Cardiac fibroblast (primary cell): ENCODE results near the gene LCN9.

Source experiments
- DNase-seq, 2 donors: peaks; one replicate each; pipeline versions ENCODE4 v3.0.0 to v3.0.0-alpha.2; 2010; ENCODE audit warnings: low read depth in 2 of 2
- H3K4me3 ChIP-seq, 2 donors: replicated peaks in 1 of 2; 1 replicate in 1 of 2; 2 replicates in 1 of 2; pipeline ENCODE4 v1.5.1; 2011; ENCODE audit warnings: low read depth in 2 of 2, low read length in 2 of 2, mild to moderate bottlenecking in 2 of 2, moderate library complexity in 1 of 2
- TF ChIP-seq, protein P1 (sequence below): IDR thresholded peaks from one replicate; pipeline ENCODE4 v1.5.1; 2011; ENCODE audit warnings: low read depth, mild to moderate bottlenecking, low read length, inconsistent platforms

Gene LCN9

DNA sequence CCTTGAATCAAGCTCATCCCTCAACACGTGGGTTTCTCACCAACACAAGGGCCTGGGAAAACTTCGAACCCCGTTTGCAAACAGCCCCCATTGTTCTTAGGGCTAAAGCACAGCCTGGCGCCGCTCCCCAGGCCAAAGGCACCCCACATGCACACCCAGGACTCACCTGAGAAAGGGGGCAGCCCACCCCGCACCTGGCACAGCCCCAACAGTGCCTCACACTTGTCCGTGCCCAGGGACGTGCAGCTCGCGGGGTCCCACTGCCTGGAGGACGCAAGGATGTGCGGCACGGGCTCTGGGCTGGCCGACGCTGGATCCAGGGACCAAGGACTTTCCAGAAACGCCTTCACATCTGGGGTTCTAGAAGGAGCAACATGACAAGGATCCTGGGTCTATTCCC is 33.3 kb downstream of the LCN9 start:
- TF ChIP-seq, protein P1, sequence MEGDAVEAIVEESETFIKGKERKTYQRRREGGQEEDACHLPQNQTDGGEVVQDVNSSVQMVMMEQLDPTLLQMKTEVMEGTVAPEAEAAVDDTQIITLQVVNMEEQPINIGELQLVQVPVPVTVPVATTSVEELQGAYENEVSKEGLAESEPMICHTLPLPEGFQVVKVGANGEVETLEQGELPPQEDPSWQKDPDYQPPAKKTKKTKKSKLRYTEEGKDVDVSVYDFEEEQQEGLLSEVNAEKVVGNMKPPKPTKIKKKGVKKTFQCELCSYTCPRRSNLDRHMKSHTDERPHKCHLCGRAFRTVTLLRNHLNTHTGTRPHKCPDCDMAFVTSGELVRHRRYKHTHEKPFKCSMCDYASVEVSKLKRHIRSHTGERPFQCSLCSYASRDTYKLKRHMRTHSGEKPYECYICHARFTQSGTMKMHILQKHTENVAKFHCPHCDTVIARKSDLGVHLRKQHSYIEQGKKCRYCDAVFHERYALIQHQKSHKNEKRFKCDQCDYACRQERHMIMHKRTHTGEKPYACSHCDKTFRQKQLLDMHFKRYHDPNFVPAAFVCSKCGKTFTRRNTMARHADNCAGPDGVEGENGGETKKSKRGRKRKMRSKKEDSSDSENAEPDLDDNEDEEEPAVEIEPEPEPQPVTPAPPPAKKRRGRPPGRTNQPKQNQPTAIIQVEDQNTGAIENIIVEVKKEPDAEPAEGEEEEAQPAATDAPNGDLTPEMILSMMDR, result no peak

DNA sequence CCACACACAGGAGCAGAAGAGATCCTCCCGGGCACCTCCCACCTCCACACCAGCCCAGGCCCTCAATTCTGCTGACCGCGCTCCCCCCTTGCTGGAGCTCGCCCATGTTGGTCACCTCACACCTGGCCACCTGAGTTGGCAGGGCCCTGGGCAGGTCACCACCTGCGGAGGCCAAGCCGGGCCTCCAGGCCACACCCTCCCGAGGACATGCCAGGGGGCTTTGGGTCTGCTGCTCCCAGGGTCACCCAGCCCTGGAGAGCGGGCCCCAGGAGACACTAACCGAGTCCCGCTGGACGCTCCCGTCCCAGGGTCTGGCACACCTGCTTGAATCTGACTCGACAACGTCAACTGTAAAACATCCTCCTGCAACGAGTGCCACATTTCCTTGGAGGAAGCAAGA is 34.1 kb downstream of the LCN9 start:
- no peak for DNase-seq
- TF ChIP-seq, protein P1, result no peak
- no peak overlapping the region for H3K4me3 ChIP-seq

More for the DNA sequence above, 33.3 kb downstream of the LCN9 start:
- DNase-seq, result no peak
- no peak overlapping the region for H3K4me3 ChIP-seq

DNA sequence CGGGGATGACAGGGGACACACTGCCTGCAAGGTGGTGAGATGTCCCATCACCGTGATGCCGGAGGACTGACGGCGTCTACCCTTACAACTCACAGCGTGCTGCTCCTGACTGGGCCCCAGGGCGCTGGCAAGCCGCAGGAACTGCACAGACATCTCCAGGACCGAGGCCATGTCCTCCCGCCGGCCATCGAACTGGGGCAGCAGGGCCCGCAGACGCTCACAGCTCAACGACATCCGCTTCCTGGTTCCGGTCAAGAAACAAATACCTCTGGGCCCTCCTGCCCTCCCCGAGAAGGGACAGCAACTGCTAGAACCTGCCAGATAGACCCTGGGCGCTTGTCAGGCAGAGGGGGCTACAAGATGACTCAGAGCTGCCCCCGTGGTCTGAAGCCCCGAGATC is 35.1 kb downstream of the LCN9 start:
- TF ChIP-seq, protein P1, result no peak
- no peak overlapping the region for H3K4me3 ChIP-seq
- no peak for DNase-seq

DNA sequence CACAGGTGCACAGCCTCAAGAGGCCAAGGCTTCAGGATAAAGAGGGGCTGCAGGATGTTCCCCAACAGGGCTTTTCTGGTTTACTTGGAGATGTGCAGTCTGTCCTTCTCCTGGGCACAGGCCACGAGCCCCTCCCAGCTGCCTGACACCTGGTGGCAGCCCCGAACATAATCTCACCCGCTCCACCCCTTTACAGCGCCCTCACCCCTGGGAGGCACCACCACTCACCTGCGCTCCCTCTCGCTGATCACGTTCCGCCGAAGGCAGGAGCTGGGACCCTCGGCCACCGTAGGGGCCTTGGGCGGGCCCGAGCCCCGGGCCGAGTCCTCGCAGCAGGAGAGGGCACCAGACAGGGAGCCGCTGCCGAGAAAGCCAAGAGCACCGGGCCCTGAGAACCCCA is 35.7 kb downstream of the LCN9 start:
- TF ChIP-seq, protein P1, result no peak
- DNase-seq, result no peak
- no peak overlapping the region for H3K4me3 ChIP-seq

DNA sequence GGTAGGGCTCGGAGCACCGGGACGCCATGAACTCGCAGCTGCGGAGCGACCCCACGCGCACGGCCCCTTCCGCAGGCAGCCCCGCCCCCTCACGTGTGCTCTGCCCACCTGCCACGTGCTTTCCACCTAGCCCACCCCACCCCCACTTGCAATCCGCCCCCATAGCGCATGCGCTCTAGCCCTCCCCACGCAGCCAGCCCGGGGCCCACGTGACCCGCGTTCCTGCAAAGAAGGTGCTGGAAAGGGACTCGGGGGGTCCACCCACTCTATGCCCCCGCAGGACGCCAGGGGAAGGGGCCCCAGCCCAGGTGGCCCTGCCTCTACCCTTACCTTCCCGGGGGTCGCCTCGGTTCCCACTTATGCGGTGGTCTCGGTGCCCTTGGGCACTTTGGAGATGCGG is 36.3 kb downstream of the LCN9 start, which contains the start of gene SOHLH1:
Gene SOHLH1 (minus strand): TSS at position 42 of the 400 bp plus-strand sequence. CDS start 14 bp downstream, at position 28.
- DNase-seq, result no peak
- TF ChIP-seq, protein P1, result no peak
- no peak within 1 kb of the TSS for H3K4me3 ChIP-seq

DNA sequence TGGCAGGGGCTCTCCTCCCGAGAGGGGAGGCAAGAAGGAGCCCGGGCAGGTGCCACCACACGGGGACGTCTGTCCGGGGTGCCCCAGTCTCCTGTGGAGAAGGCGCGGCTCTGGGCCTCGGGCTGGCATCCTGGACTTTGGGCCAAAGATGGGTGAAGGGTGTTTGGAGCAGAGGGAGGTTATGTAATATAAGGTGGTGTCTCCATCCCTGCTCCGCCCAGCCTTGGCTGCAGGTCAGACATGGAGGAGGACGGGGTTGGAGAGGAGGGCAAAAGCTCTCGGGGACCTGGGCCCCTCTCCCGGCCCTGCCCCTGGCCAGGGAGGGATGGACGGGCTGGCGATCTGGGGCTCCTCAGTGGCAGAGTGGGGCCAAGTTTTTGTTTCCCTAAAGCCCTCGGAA is 37.4 kb downstream of the LCN9 start:
- H3K4me3 ChIP-seq, result no peak overlapping the region
- DNase-seq, result no peak
- TF ChIP-seq, protein P1, result no peak
